MCF 10A (cell line): ENCODE data around the gene ZMAT5. TPM values are rescaled to one million over a fixed set of nuclear protein-coding genes. Genes with fewer than 3 reads are reported as not detected.

Experiments used
- BruUV-seq: library from RNA; stranded (reverse); fragments of 400-500 nt; replicated peaks from 2 replicates; lab custom pipeline; 2021; lab: Mats Ljungman, UMichigan
- CTCF ChIA-PET: fragments of 300-600 bp; sonication (Branson Sonifier 250); formaldehyde crosslinking; extraction: SDS; loops from one replicate; lab custom pipeline; 2021; ENCODE audit warnings: antibody characterized with exemption, inconsistent platforms; lab: Yijun Ruan, JAX
- POLR2A ChIA-PET: fragments of 300-600, 350-650 bp; sonication (Branson Sonifier 250); formaldehyde crosslinking; extraction: SDS; loops from one replicate; lab custom pipeline; 2020; ENCODE audit warnings: antibody characterized with exemption, inconsistent platforms; lab: Yijun Ruan, JAX
- DNase-seq: peaks from one replicate; pipeline ENCODE4 v3.0.0-alpha.2; 2018; ENCODE audit not compliant: unreplicated experiment
- H3K27ac Mint-ChIP-seq: one replicate; pipeline ENCODE4 v1.8.0; 2022; ENCODE audit warnings: mild to moderate bottlenecking, low read depth, mixed read lengths; ENCODE audit not compliant: unreplicated experiment
- H3K27me3 Mint-ChIP-seq: one replicate; pipeline ENCODE4 v1.8.0; 2022; ENCODE audit warnings: mixed read lengths; ENCODE audit not compliant: insufficient read depth, unreplicated experiment
- H3K36me3 Mint-ChIP-seq: one replicate; pipeline ENCODE4 v1.8.0; 2022; ENCODE audit warnings: mild to moderate bottlenecking, moderate library complexity, mixed read lengths; ENCODE audit not compliant: insufficient read depth, unreplicated experiment
- H3K4me1 Mint-ChIP-seq: one replicate; pipeline ENCODE4 v1.8.0; 2022; ENCODE audit warnings: mixed read lengths; ENCODE audit not compliant: insufficient read depth, unreplicated experiment
- H3K4me3 Mint-ChIP-seq: one replicate; pipeline ENCODE4 v1.8.0; 2022; ENCODE audit warnings: mild to moderate bottlenecking, moderate library complexity, mixed read lengths; ENCODE audit not compliant: unreplicated experiment
- H3K9me3 Mint-ChIP-seq: one replicate; pipeline ENCODE4 v1.8.0; 2022; ENCODE audit warnings: mixed read lengths; ENCODE audit not compliant: unreplicated experiment
- intact Hi-C: fragments of 100-400 bp; cut with micrococcal nuclease; formaldehyde crosslinking; loops from 2 replicates; pipeline ENCODE4 v1.14.1; 2022
- total RNA-seq: library from RNA; stranded (reverse); gene quantifications from 2 replicates; pipeline ENCODE4 v1.2.3, GENCODE V29; 2022
- TF ChIP-seq, protein P1 (sequence below): fragments of 200-600 bp; IDR thresholded peaks from one replicate; pipeline ENCODE4 v1.8.0; 2022; ENCODE audit warnings: antibody characterized with exemption, mild to moderate bottlenecking; ENCODE audit not compliant: unreplicated experiment

ZMAT5 gene
- total RNA-seq, 1 experiment from 2014 or later, result 19.0 TPM

DNA sequence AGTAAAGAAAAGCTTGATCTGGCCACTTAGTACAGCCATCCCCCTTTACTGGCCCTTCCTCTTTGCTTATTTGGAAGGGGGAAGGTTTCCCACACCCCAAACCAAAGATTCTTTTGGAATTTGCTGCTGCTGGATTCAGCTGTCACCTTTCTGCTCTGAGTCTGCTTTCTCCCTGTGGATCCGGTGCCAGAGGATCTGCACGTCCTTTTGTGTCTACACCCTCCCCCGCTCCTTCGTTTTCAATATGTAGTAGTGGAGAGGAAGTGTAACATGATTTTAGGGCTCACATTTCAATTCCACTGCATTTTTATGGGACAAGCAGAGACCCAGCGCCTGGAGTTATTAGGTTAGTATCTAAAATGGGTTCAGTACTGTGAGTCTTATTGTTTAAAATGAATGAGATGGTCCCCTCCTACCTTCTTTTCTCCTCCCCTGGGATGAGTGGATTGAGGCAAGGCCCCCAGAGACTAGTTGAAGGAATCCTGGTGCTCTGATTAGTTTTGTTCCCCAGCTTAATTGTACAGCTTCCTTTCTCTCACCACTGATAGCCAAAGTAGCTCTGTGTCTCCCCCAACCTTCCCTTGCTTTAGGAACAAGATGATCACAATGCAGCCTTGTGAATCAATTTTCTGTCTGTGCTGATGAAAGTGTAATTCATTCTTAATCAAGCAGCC is 77.5 kb downstream of the ZMAT5 start:
- peaks cover 53% of the 10 kb centered on the region for H3K36me3 Mint-ChIP-seq
- ChIA-PET CTCF (interaction anchor here (0.7 to 2.1 kb wide), 15 partner anchors 8 to 402 kb away, joined by 3 to 13 read pairs (median 4); no protein-coding TSS in a partner anchor), POLR2A (no interaction called here)
- H3K27ac Mint-ChIP-seq, result no peak overlapping the region
- no peak for DNase-seq
- no peak overlapping the region for H3K4me3 Mint-ChIP-seq
- H3K27me3 Mint-ChIP-seq, result no peaks in the 10 kb centered on the region
- TF ChIP-seq, protein P1, sequence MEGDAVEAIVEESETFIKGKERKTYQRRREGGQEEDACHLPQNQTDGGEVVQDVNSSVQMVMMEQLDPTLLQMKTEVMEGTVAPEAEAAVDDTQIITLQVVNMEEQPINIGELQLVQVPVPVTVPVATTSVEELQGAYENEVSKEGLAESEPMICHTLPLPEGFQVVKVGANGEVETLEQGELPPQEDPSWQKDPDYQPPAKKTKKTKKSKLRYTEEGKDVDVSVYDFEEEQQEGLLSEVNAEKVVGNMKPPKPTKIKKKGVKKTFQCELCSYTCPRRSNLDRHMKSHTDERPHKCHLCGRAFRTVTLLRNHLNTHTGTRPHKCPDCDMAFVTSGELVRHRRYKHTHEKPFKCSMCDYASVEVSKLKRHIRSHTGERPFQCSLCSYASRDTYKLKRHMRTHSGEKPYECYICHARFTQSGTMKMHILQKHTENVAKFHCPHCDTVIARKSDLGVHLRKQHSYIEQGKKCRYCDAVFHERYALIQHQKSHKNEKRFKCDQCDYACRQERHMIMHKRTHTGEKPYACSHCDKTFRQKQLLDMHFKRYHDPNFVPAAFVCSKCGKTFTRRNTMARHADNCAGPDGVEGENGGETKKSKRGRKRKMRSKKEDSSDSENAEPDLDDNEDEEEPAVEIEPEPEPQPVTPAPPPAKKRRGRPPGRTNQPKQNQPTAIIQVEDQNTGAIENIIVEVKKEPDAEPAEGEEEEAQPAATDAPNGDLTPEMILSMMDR, result no peak
- BruUV-seq, result no TSS peak
- H3K9me3 Mint-ChIP-seq, result no peaks in the 10 kb centered on the region
- H3K4me1 Mint-ChIP-seq, result no peaks in the 10 kb centered on the region
- intact Hi-C loops, result loop anchor here (1.0 kb wide), 2 partner anchors 316 to 400 kb away; no protein-coding TSS in a partner anchor

DNA sequence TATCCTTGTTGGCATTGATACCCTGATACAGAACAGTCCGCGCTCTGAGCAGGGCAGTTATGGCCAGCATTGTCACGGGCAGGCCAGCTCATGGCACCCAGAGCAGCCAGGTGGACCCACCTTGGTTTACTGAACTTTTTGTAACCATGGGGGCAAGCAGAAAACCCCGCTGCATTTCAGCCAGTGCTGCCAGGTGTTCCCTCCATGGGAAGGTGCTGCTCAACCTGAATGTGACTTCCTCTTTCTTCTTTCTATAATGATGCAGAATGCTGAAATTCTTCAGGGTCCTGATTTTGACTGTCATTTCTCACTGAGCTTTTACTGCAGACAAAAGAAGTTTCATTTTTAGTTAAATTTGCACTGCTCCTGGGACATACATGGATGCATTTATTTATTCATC is 82.6 kb downstream of the ZMAT5 start:
- intact Hi-C loops, result no loop called here
- ChIA-PET POLR2A (interaction anchor here (0.6 kb wide), 1 partner anchor 89 kb away, joined by 3 read pairs; no protein-coding TSS in a partner anchor), CTCF (interaction anchor here (1.0 to 2.2 kb wide), 3 partner anchors 48 to 404 kb away, joined by 3 to 6 read pairs (median 3); no protein-coding TSS in a partner anchor)
- H3K4me1 Mint-ChIP-seq, result no peaks in the 10 kb centered on the region
- H3K27ac Mint-ChIP-seq, result no peak overlapping the region
- no peaks in the 10 kb centered on the region for H3K9me3 Mint-ChIP-seq
- H3K4me3 Mint-ChIP-seq, result no peak overlapping the region
- no peaks in the 10 kb centered on the region for H3K27me3 Mint-ChIP-seq
- TF ChIP-seq, protein P1, result no peak
- BruUV-seq, result no TSS peak
- no peak for DNase-seq
- peaks cover 66% of the 10 kb centered on the region for H3K36me3 Mint-ChIP-seq

DNA sequence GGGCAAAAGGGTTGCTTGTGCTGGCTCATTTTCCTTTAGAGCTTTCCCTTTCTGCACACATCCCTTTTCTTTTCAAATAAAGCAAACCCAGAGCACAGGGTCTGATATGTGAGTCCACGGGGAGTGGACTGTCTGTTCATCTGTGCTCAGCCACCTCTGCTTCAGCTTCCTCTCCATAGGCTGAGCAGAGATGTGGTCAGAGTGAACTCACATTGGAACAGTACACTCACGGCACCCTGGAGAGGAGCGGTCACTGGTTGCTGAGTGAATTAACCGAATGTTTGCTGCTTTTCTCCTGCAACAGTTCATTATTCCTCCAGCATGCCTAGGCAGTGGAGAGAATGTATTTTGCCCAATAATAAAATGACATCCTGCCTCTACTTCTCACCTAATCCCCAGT is 83.3 kb downstream of the ZMAT5 start:
- ChIA-PET POLR2A (no interaction called here), CTCF (interaction anchor here (0.5 to 2.2 kb wide), 3 partner anchors 47 to 322 kb away, joined by 3 to 6 read pairs (median 3); no protein-coding TSS in a partner anchor)
- Mint-ChIP-seq H3K4me1 (no peaks in the 10 kb centered on the region), H3K27me3 (no peaks in the 10 kb centered on the region), H3K4me3 (no peak overlapping the region), H3K9me3 (no peaks in the 10 kb centered on the region), H3K27ac (no peak overlapping the region), H3K36me3 (peaks cover 69% of the 10 kb centered on the region)
- TF ChIP-seq, protein P1, result no peak
- DNase-seq, result no peak
- BruUV-seq, result no TSS peak
- intact Hi-C loops, result no loop called here

Other genes starting within 250 kb of the ZMAT5 start
- gene THOC5, start 213.2 kb downstream of the ZMAT5 start, total RNA-seq, result 50.3 and 51.3 TPM in 2 replicates
- gene NIPSNAP1, start 185.9 kb downstream of the ZMAT5 start, total RNA-seq, result 23.4 and 27.2 TPM in 2 replicates
- gene NF2, start 163.4 kb downstream of the ZMAT5 start, total RNA-seq, result 92.4 and 98.3 TPM in 2 replicates
- gene CABP7, start 47.0 kb downstream of the ZMAT5 start, total RNA-seq, result not detected in 2 replicates
- gene UQCR10, start 362 bp upstream of the ZMAT5 start, total RNA-seq, result 94.7 and 114 TPM in 2 replicates
- gene ASCC2, start 71.3 kb upstream of the ZMAT5 start, total RNA-seq, result 63.2 and 70.7 TPM in 2 replicates
- gene MTMR3, start 116.2 kb upstream of the ZMAT5 start, total RNA-seq, result 34.4 and 36.4 TPM in 2 replicates